ENCODE results near the gene RBMS3. TPM values are rescaled to one million over a fixed set of nuclear protein-coding genes. Genes with fewer than 3 reads are reported as not detected.

Gene RBMS3
- total RNA-seq (2014; rRNA removed; shearing (Covaris generic)), result 22.9 and 32.9 TPM in 2 replicates

GRCh38 chr3:29280404-29281093 lies at the start of gene RBMS3:
Gene RBMS3, plus strand, starts transcription at chr3:29281071.

Small RNA genes lying within 50 kb of the gene (small RNA-seq; reads per million reads assigned to genes)
- not detected for gene MTND4LP9
